GM18511 (cell line): ENCODE measurements around the gene ACP5.
A peak's percentile ranks its signal among the peaks of the same experiment; 100 is the strongest.

Experiments
- ATAC-seq: cut with Tn5 transposase; IDR thresholded peaks from one replicate; pipeline ENCODE4 v1.9.1; 2021; ENCODE audit warnings: mild to moderate bottlenecking, moderate library complexity; ENCODE audit not compliant: unreplicated experiment

ACP5 gene

DNA sequence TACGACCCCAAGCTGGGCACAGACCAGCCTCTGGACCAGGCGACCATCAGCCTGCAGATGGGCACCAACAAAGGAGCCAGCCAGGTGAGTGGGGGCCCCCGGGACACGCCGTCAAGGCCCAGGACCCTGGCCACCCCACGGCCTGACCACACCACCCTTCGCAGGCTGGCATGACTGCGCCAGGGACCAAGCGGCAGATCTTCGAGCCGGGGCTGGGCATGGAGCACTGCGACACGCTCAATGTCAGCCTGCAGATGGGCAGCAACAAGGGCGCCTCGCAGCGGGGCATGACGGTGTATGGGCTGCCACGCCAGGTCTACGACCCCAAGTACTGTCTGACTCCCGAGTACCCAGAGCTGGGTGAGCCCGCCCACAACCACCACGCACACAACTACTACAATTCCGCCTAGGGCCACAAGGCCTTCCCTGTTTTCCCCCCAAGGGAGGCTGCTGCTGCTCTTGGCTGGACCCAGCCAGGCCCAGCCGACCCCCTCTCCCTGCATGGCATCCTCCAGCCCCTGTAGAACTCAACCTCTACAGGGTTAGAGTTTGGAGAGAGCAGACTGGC lies 28.0 kb downstream of the ACP5 start:
- ATAC-seq: no peak

DNA sequence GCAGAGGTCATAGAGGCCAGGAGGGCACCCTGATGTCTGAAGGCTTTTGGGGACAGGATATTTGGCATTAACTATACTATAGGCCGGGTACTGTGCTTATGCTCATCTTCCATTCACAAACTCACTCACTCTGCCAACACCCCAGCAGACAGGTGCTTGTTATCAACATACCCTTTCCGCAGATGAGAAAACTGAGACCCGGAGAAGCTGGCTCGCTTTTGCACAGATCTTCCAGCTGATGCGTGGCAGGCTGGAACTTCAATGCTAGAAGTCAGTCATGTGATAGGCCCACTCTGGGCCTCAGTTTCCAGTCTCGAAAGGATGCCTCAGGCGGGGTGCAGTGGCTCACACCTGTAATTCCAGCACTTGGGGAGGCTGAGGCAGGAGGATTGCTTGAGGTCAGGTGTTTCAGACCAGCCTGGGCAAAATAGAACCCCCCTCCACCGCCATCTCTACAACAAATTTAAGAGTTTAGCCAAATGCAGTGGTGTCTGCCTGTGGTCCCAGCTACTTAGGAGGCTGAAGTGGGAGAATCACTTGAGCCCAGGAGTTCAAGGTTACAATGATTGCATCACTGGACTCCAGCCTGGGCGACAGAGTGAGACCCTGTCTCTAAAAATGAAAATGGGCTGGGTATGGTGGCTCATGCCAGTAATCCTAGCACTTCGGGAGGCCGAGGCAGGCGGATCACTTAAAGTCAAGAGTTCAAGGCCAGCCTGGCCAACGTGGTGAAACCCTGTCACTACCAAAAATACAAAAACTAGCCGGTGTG lies 29.3 kb downstream of the ACP5 start:
- ATAC-seq: no peak

GRCh38 chr19:11541238-11541637 lies 36.2 kb downstream of the ACP5 start:
- ATAC-seq: no peak

- ATAC-seq: no peak
These were observed 36.8 kb downstream of the ACP5 start for GRCh38 chr19:11540645-11541044.

GRCh38 chr19:11539495-11540365 lies 37.7 kb downstream of the ACP5 start:
- no peak for ATAC-seq

- no peak for ATAC-seq
These were observed 39.0 kb downstream of the ACP5 start, which contains the start of gene CNN1 for GRCh38 chr19:11538232-11539036. Gene CNN1, plus strand, starts transcription at chr19:11538851. Its CDS starts 77 bp downstream, at chr19:11538928.

- no peak for ATAC-seq
These were observed 41.5 kb downstream of the ACP5 start for GRCh38 chr19:11535792-11536595.

DNA sequence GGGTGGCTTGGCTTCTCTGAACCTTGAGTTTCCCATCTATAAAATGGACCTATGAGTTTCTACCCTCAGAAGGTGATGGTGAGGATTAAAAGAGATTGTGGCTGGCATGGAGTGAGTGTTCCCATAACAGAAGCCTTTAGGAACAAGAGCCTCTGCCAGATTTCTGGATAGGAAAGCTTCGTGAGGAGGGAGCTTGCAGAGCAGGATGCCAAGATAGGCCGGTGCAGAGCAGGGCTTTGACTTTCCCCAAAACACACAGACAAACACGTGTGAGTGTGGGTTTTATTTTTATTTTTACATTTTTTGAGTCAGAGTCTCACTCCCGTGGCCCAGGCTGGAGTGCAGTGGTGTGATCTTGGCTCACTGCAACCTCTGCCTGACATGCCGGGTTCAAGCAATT lies 42.5 kb downstream of the ACP5 start:
- ATAC-seq: no peak

DNA sequence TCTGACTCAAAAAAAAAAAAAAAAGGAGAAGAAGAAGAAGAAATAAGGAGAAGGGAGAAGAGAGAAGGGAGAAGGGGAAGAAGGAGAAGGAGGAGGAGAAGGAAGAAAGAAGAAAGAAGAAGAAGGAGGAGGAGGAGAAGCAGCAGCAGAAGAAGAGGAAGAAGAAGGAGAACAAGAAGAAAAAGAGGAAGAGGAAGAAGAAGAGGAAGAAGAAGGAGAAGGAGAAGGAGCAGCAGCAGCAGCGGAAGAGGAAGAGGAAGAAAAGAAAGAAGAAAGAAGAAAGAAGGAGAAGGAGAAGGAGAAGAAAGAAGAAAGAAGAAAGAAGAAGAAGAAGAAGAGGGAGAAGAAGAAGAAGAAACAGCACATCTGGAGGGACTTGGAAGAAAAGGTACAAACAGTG lies 42.9 kb downstream of the ACP5 start:
- ATAC-seq: no peak

- no peak for ATAC-seq
These were observed 47.0 kb downstream of the ACP5 start for GRCh38 chr19:11530432-11530831.

DNA sequence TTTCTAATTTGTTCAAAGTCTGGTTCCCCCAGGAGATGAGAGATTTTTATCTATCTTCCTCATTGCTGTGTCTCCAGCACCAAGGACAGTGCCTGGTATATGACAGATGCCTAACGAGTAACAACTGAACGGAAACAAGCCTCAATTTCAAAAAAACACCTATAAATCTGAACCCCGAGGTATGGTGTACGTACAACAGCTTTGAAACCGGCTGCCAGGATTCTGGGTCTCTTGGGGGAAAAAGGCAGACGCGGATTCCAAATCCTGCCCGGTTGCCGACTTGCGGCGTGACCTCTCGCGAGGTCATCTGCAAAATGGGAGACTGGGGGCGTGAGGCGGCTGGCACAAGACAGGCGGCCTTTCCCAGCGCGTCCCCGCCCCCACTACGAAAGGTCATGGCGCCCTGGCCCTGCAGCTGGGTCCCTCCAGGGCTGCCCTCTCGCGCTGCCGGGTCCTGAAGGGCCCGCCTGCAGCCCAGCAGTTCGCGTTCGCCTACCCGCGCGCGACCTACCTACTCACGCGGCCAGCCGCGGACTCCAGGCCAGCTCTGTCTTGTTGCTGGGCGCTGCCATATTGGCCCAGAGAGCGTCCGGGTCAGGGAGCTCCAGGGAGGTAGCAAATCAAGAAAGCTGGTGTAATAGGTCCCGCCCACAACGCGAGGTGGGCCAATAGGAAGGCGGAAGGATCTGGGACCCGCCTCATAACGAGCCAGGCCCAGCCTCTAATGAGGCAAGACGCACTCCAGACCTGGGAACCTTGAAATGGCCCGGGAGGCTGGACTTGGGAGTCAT lies 48.7 kb downstream of the ACP5 start, which contains the start of gene ECSIT:
Gene ECSIT (minus strand): TSS at position 584 of the 791 bp plus-strand sequence. CDS start 9,964 bp downstream, outside the sequence.
- ATAC-seq: peak; percentile 96
